H1 (cell line): ENCODE results near the gene CYP26C1. TPM values are rescaled to one million over a fixed set of nuclear protein-coding genes. Genes with fewer than 3 reads are reported as not detected.

Source experiments
- CTCF ChIA-PET: fragments of 300-600 bp; sonication (Branson Sonifier 250); formaldehyde crosslinking; loops from one replicate; lab custom pipeline; 2021; ENCODE audit not compliant: partially characterized antibody; lab: Charles Lee
- POLR2A ChIA-PET: fragments of 300-600 bp; sonication (Branson Sonifier 250); formaldehyde crosslinking; loops from one replicate; lab custom pipeline; 2021; ENCODE audit warnings: inconsistent platforms; ENCODE audit not compliant: partially characterized antibody; lab: Charles Lee
- DNase-seq, 2 experiments: peaks; one replicate each; pipeline versions ENCODE4 v3.0.0 to v3.0.0-alpha.2; 2010 to 2022; ENCODE audit warnings: low spot score in 2 of 2, low read depth in 1 of 2, mixed read lengths in 1 of 2
- FAIRE-seq: peaks from 2 replicates; lab custom pipeline; 2011; peaks lifted over from hg19 to GRCh38; lab: Jason Lieb, UNC
- H2AFZ ChIP-seq: 2 replicates; pipeline ENCODE4 v1.8.1; 2012; ENCODE audit warnings: low read length, inconsistent platforms
- H2AK5ac ChIP-seq: 2 replicates; pipeline ENCODE4 v1.6.1; 2013; ENCODE audit warnings: low read depth, low read length
- H2BK120ac ChIP-seq: replicated peaks from 2 replicates; pipeline ENCODE3; 2013; ENCODE audit warnings: low read depth, low read length, inconsistent platforms
- H2BK12ac ChIP-seq: 2 replicates; pipeline ENCODE4 v1.6.1; 2013; ENCODE audit warnings: low read depth, low read length
- H2BK15ac ChIP-seq: 2 replicates; pipeline ENCODE4 v1.6.1; 2013; ENCODE audit warnings: low read length
- H2BK20ac ChIP-seq: 2 replicates; pipeline ENCODE4 v1.6.1; 2013; ENCODE audit warnings: low read length
- H2BK5ac ChIP-seq: 2 replicates; pipeline ENCODE4 v1.6.1; 2013; ENCODE audit warnings: low read depth, low read length
- H3K14ac ChIP-seq: 2 replicates; pipeline ENCODE4 v1.6.1; 2013; ENCODE audit warnings: inconsistent platforms; ENCODE audit not compliant: insufficient read length
- H3K18ac ChIP-seq: 2 replicates; pipeline ENCODE4 v1.6.1; 2013; ENCODE audit warnings: low read length; ENCODE audit errors: extremely low read depth
- H3K23ac ChIP-seq: 2 replicates; pipeline ENCODE4 v1.6.1; 2013; ENCODE audit warnings: inconsistent platforms; ENCODE audit not compliant: insufficient read length
- H3K23me2 ChIP-seq: 2 replicates; pipeline ENCODE4 v1.6.1; 2013; ENCODE audit warnings: low read depth, low read length
- H3K27ac ChIP-seq: 2 replicates; pipeline ENCODE4 v1.6.1; 2011; ENCODE audit warnings: low read depth, low read length, inconsistent platforms
- H3K27me3 ChIP-seq, 4 experiments: replicated peaks in 1 of 4; 1 replicate in 1 of 4; 2 replicates in 3 of 4; pipeline versions ENCODE4 v1.6.1 to v1.8.1; 2011 to 2013; ENCODE audit warnings: low read length in 3 of 4, mild to moderate bottlenecking in 3 of 4, inconsistent platforms in 2 of 4, mixed read lengths in 2 of 4, moderate library complexity in 1 of 4; ENCODE audit not compliant: control insufficient read depth in 3 of 4, insufficient read depth in 3 of 4; ENCODE audit errors: extremely low read depth in 1 of 4
- H3K36me3 ChIP-seq, 4 experiments: 2 replicates each; pipeline versions ENCODE4 v1.6.1 to v1.8.1; 2011 to 2013; ENCODE audit warnings: mild to moderate bottlenecking in 4 of 4, low read length in 3 of 4, moderate library complexity in 2 of 4, control low read depth in 1 of 4, inconsistent platforms in 1 of 4; ENCODE audit not compliant: insufficient read depth in 4 of 4, control insufficient read depth in 2 of 4
- H3K4ac ChIP-seq: replicated peaks from 2 replicates; pipeline ENCODE3; 2013; ENCODE audit warnings: low read length, low read depth, mixed read lengths, inconsistent platforms; ENCODE audit not compliant: insufficient read length
- H3K4me1 ChIP-seq, 4 experiments: replicated peaks in 1 of 4; 1 replicate in 1 of 4; 2 replicates in 3 of 4; pipeline versions ENCODE4 v1.6.1 to v1.8.1; 2011 to 2013; ENCODE audit warnings: low read length in 3 of 4, inconsistent platforms in 2 of 4, mixed read lengths in 1 of 4; ENCODE audit not compliant: insufficient read depth in 4 of 4, control insufficient read depth in 3 of 4
- H3K4me2 ChIP-seq, 2 experiments: 2 replicates each; pipeline versions ENCODE4 v1.6.1 to v1.8.1; 2011 to 2013; ENCODE audit warnings: low read depth in 2 of 2, low read length in 2 of 2, control low read depth in 1 of 2, inconsistent platforms in 1 of 2, mild to moderate bottlenecking in 1 of 2; ENCODE audit not compliant: insufficient read depth in 1 of 2
- H3K4me3 ChIP-seq, 4 experiments: fragments of 200-600, 300-600 bp in 1 of 4; sonication (generic), shearing (Covaris generic), sonication (Bioruptor Twin) in 1 of 4; 2 replicates each; pipeline versions ENCODE4 v1.5.1 to v1.8.1; 2011 to 2016; ENCODE audit warnings: low read length in 4 of 4, low read depth in 3 of 4, control low read depth in 2 of 4, inconsistent platforms in 2 of 4, mild to moderate bottlenecking in 2 of 4, mixed read lengths in 1 of 4, moderate library complexity in 1 of 4; ENCODE audit not compliant: insufficient read depth in 2 of 4; ENCODE audit errors: extremely low read depth in 1 of 4
- H3K56ac ChIP-seq: replicated peaks from 2 replicates; pipeline ENCODE3; 2013; ENCODE audit warnings: low read depth, mild to moderate bottlenecking, mixed read lengths, low read length, inconsistent platforms; ENCODE audit not compliant: insufficient read length
- H3K79me1 ChIP-seq: 2 replicates; pipeline ENCODE4 v1.6.1; 2013; ENCODE audit warnings: low read depth, low read length, control low read depth
- H3K79me2 ChIP-seq, 2 experiments: 2 replicates each; pipeline versions ENCODE4 v1.6.1 to v1.8.1; 2012 to 2013; ENCODE audit warnings: low read length in 2 of 2, mild to moderate bottlenecking in 2 of 2, inconsistent platforms in 1 of 2; ENCODE audit not compliant: insufficient read depth in 2 of 2, control insufficient read depth in 1 of 2
- H3K9ac ChIP-seq, 4 experiments: replicated peaks in 1 of 4; 1 replicate in 1 of 4; 2 replicates in 3 of 4; pipeline versions ENCODE4 v1.6.1 to v1.8.1; 2011 to 2013; ENCODE audit warnings: low read depth in 3 of 4, low read length in 3 of 4, control low read depth in 2 of 4, mild to moderate bottlenecking in 2 of 4, moderate library complexity in 2 of 4, inconsistent platforms in 1 of 4; ENCODE audit errors: extremely low read depth in 1 of 4
- H3K9me3 ChIP-seq, 2 experiments: 2 replicates each; pipeline versions ENCODE4 v1.6.1 to v1.8.1; 2012 to 2013; ENCODE audit warnings: mild to moderate bottlenecking in 2 of 2, moderate library complexity in 2 of 2, control low read depth in 1 of 2, inconsistent platforms in 1 of 2, low read depth in 1 of 2, low read length in 1 of 2, mixed read lengths in 1 of 2; ENCODE audit not compliant: insufficient read depth in 2 of 2
- H4K20me1 ChIP-seq, 2 experiments: replicated peaks in 1 of 2; 2 replicates each; pipeline versions ENCODE3 to v1.8.1; 2011 to 2013; ENCODE audit warnings: inconsistent platforms in 2 of 2, low read length in 2 of 2, mild to moderate bottlenecking in 1 of 2; ENCODE audit not compliant: insufficient read depth in 2 of 2, control insufficient read depth in 1 of 2
- H4K5ac ChIP-seq: 2 replicates; pipeline ENCODE4 v1.6.1; 2013; ENCODE audit warnings: low read length, low read depth, mixed read lengths, inconsistent platforms; ENCODE audit not compliant: insufficient read length
- H4K8ac ChIP-seq: 2 replicates; pipeline ENCODE4 v1.8.0; 2013; ENCODE audit warnings: mild to moderate bottlenecking, moderate library complexity, low read length, inconsistent platforms; ENCODE audit not compliant: insufficient read depth; ENCODE audit errors: extremely low read depth
- H4K91ac ChIP-seq: replicated peaks from 2 replicates; pipeline ENCODE3; 2013; ENCODE audit warnings: low read length, mixed read lengths, inconsistent platforms; ENCODE audit not compliant: insufficient read length
- BACH1 ChIP-seq: IDR thresholded peaks from 2 replicates; pipeline ENCODE4 v1.6.1; 2012; ENCODE audit warnings: low read length, improper control_type of control experiment
- CBX8 ChIP-seq: fragments of 300-800, 300-1000 bp; sonication (generic); IDR thresholded peaks from 2 replicates; pipeline ENCODE4 v1.7.1; 2016; ENCODE audit warnings: low read depth, low read length, borderline replicate concordance
- GABPA ChIP-seq: IDR thresholded peaks from 2 replicates; pipeline ENCODE4 v1.6.1; 2011; ENCODE audit warnings: mild to moderate bottlenecking, low read length, moderate library complexity, borderline replicate concordance; ENCODE audit not compliant: insufficient read depth
- SIRT6 ChIP-seq: IDR thresholded peaks from one replicate; pipeline ENCODE4 v1.7.1; 2012; ENCODE audit warnings: low read length, inconsistent platforms
- TEAD4 ChIP-seq: IDR thresholded peaks from 2 replicates; pipeline ENCODE4 v1.6.1; 2012; ENCODE audit warnings: low read depth, low read length, inconsistent platforms, mixed read lengths
- WGBS, 2 experiments: shearing (Covaris generic) in 1 of 2; methylation state at CpG; one replicate each; pipeline versions ENCODE4 v1.1.6 to v1.1.7; 2013 to 2015; ENCODE audit warnings: low lambda C conversion rate in 2 of 2, mixed read lengths in 2 of 2, inconsistent platforms in 1 of 2, low coverage in 1 of 2, missing lambda C conversion rate in 1 of 2; ENCODE audit not compliant: insufficient replicate concordance in 2 of 2, insufficient coverage in 1 of 2, insufficient read length in 1 of 2; ENCODE audit errors: extremely low coverage in 1 of 2, missing lambda C conversion rate in 1 of 2; 5-methylcytosine and 5-hydroxymethylcytosine counted together
- polyA plus RNA-seq, 7 experiments: library from polyadenylated mRNA; depleted of rRNA in 3 of 7; stranded (reverse) in 5 of 7; unstranded in 2 of 7; fragments of >200 nt in 5 of 7; fragments of 200-250 nt in 2 of 7; gene quantifications; 1 replicate in 5 of 7; 2 replicates in 1 of 7; 4 replicates in 1 of 7; pipeline versions ENCODE4 v1.2.1 to v1.2.3, GENCODE V29; 2011 to 2013; ENCODE audit warnings: missing spikeins in 2 of 7, mixed read lengths in 2 of 7
- total RNA-seq: library from RNA; stranded (reverse); fragmentation: NEBNext Ultra II Directional; extraction: Animal tissue kit (Norgen Biotek cat#: 25700); gene quantifications from 2 replicates; pipeline ENCODE4 v1.2.1, GENCODE V29; 2021

CYP26C1 gene
- total and polyA plus RNA-seq, 2 of the 8 experiments (the other 6 are each of a cell fraction or from before 2014, with no cell fraction given), result 0.12 to 0.28 TPM

GRCh38 chr10:93098816-93099215, 38.2 kb downstream of the CYP26C1 start:
- TF ChIP-seq GABPA, result no peak
- TF ChIP-seq TEAD4, result no peak
- TF ChIP-seq BACH1, result no peak
- TF ChIP-seq CBX8, result no peak
- no peak for TF ChIP-seq SIRT6
- no peaks in the 10 kb centered on the region for H3K36me3 ChIP-seq

More at GRCh38 chr10:93098816-93099215, 38.2 kb downstream of the CYP26C1 start:
- H3K23ac ChIP-seq, result no peak overlapping the region
- no peak overlapping the region for H4K91ac ChIP-seq
- no peak overlapping the region for H3K9ac ChIP-seq
- 90% methylated on average over 3 of the region's 3 CpGs; no CpG with 5 or more reads in 1 of the 2 experiments for WGBS, 2 experiments
- no peak overlapping the region for H2BK20ac ChIP-seq
- DNase-seq (no peak), FAIRE-seq (no peak)
- ChIA-PET CTCF (interaction anchor here (0.9 to 2.3 kb wide), 2 partner anchors 17 to 185 kb away, joined by 3 to 10 read pairs; no protein-coding TSS in a partner anchor), POLR2A (no interaction called here)
- no peak overlapping the region for H3K14ac ChIP-seq
- H3K4me2 ChIP-seq, result no peak overlapping the region
- H3K27me3 ChIP-seq, result no peaks in the 10 kb centered on the region
- no peaks in the 10 kb centered on the region for H3K79me1 ChIP-seq
- H2BK15ac ChIP-seq, result no peak overlapping the region
- no peak overlapping the region for H2BK12ac ChIP-seq
- no peak overlapping the region for H3K56ac ChIP-seq
- H4K20me1 ChIP-seq, result no peaks in the 10 kb centered on the region
- H3K18ac ChIP-seq, result no peak overlapping the region
- H3K27ac ChIP-seq, result no peak overlapping the region
- no peak overlapping the region for H2AFZ ChIP-seq
- no peak overlapping the region for H3K4me3 ChIP-seq
- H2BK5ac ChIP-seq, result no peak overlapping the region
- H3K9me3 ChIP-seq, result no peaks in the 10 kb centered on the region
- no peaks in the 10 kb centered on the region for H3K79me2 ChIP-seq
- no peak overlapping the region for H3K4ac ChIP-seq
- no peak overlapping the region for H4K5ac ChIP-seq
- H4K8ac ChIP-seq, result peak overlapping the region; percentile 57; the same call in 1 of the 2 replicates
- H2AK5ac ChIP-seq, result no peak overlapping the region
- no peak overlapping the region for H2BK120ac ChIP-seq
- H3K23me2 ChIP-seq, result no peaks in the 10 kb centered on the region
- peaks cover 0 to 2% (median 0%) of the 10 kb centered on the region in 4 experiments; a peak in 1 of 7 replicates for H3K4me1 ChIP-seq
